Fibroblast of skin of abdomen (primary cell): ENCODE measurements around the gene MUC2.

ENCODE experiments used
- DNase-seq: peaks from one replicate; pipeline ENCODE4 v3.0.0-alpha.2; 2013

Gene MUC2

GRCh38 chr11:1087961-1088926 lies 13.6 kb downstream of the MUC2 start:
- DNase-seq = no peak

GRCh38 chr11:1088927-1089737 lies 14.5 kb downstream of the MUC2 start:
- DNase-seq = no peak

- no peak for DNase-seq
Measured at GRCh38 chr11:1089738-1090599, 15.3 kb downstream of the MUC2 start.

- DNase-seq = no peak
Measured at GRCh38 chr11:1090600-1091331, 16.1 kb downstream of the MUC2 start.

- DNase-seq = no peak
Measured at GRCh38 chr11:1091332-1092083, 16.8 kb downstream of the MUC2 start.

- no peak for DNase-seq
Measured at GRCh38 chr11:1092145-1092670, 17.5 kb downstream of the MUC2 start.

- DNase-seq = no peak
Measured at GRCh38 chr11:1092919-1093318, 18.2 kb downstream of the MUC2 start.

- DNase-seq = no peak
Measured at GRCh38 chr11:1099519-1100355, 25.1 kb downstream of the MUC2 start.

GRCh38 chr11:1100417-1101245 lies 26.0 kb downstream of the MUC2 start:
- DNase-seq = no peak

- no peak for DNase-seq
Measured at GRCh38 chr11:1101318-1102089, 26.8 kb downstream of the MUC2 start.

- no peak for DNase-seq
Measured at GRCh38 chr11:1102221-1102971, 27.7 kb downstream of the MUC2 start.

GRCh38 chr11:1102996-1103395 lies 28.3 kb downstream of the MUC2 start:
- DNase-seq = no peak

- DNase-seq = no peak
Measured at GRCh38 chr11:1103401-1104360, 29.0 kb downstream of the MUC2 start.

- DNase-seq = no peak
Measured at GRCh38 chr11:1104411-1105182, 29.9 kb downstream of the MUC2 start.

- DNase-seq = no peak
Measured at GRCh38 chr11:1105183-1105565, 30.5 kb downstream of the MUC2 start.
